GM18520 (cell line): Measurements from ENCODE around the gene COL15A1.

ENCODE experiments used
- ATAC-seq: cut with Tn5 transposase; IDR thresholded peaks from one replicate; pipeline ENCODE4 v1.9.1; 2021; ENCODE audit not compliant: unreplicated experiment

COL15A1 gene

GRCh38 chr9:98944057-98944733 lies 488 bp downstream of the COL15A1 start:
- ATAC-seq = no peak

GRCh38 chr9:98944734-98945074 lies 997 bp downstream of the COL15A1 start:
- ATAC-seq = no peak

GRCh38 chr9:98949565-98949964 lies 5.9 kb downstream of the COL15A1 start:
- ATAC-seq = no peak

GRCh38 chr9:98950262-98950661 lies 6.6 kb downstream of the COL15A1 start:
- ATAC-seq = no peak

GRCh38 chr9:98951967-98952366 lies 8.3 kb downstream of the COL15A1 start:
- ATAC-seq = no peak

GRCh38 chr9:98953581-98954243 lies 10.0 kb downstream of the COL15A1 start:
- ATAC-seq = no peak

GRCh38 chr9:98954244-98954610 lies 10.5 kb downstream of the COL15A1 start:
- ATAC-seq = no peak

GRCh38 chr9:98955259-98955658 lies 11.6 kb downstream of the COL15A1 start:
- ATAC-seq = no peak

- ATAC-seq = no peak
Observed at GRCh38 chr9:98957826-98958225, 14.1 kb downstream of the COL15A1 start.

- ATAC-seq = no peak
Observed at GRCh38 chr9:98958271-98958984, 14.7 kb downstream of the COL15A1 start.

- no peak for ATAC-seq
Observed at GRCh38 chr9:98960409-98960808, 16.7 kb downstream of the COL15A1 start.

- ATAC-seq = no peak
Observed at GRCh38 chr9:98961513-98962180, 17.9 kb downstream of the COL15A1 start.

GRCh38 chr9:98962181-98962560 lies 18.5 kb downstream of the COL15A1 start:
- no peak for ATAC-seq

- ATAC-seq = no peak
Observed at GRCh38 chr9:98962861-98963260, 19.2 kb downstream of the COL15A1 start.

GRCh38 chr9:98964201-98964600 lies 20.5 kb downstream of the COL15A1 start:
- ATAC-seq = no peak

- ATAC-seq = no peak
Observed at GRCh38 chr9:98964911-98965336, 21.2 kb downstream of the COL15A1 start.

- ATAC-seq = no peak
Observed at GRCh38 chr9:98966676-98967075, 23.0 kb downstream of the COL15A1 start.

- no peak for ATAC-seq
Observed at GRCh38 chr9:98967257-98967656, 23.6 kb downstream of the COL15A1 start.

GRCh38 chr9:98967680-98968079 lies 24.0 kb downstream of the COL15A1 start:
- no peak for ATAC-seq

- ATAC-seq = no peak
Observed at GRCh38 chr9:98968601-98969337, 25.1 kb downstream of the COL15A1 start.

- ATAC-seq = no peak
Observed at GRCh38 chr9:98970532-98971041, 26.9 kb downstream of the COL15A1 start.
